Measurements from ENCODE around the gene EXT2. TPM values are rescaled to one million over a fixed set of nuclear protein-coding genes. Genes with fewer than 3 reads are reported as not detected.

The EXT2 gene
- polyA plus RNA-seq, 1 experiment: 171 TPM

DNA sequence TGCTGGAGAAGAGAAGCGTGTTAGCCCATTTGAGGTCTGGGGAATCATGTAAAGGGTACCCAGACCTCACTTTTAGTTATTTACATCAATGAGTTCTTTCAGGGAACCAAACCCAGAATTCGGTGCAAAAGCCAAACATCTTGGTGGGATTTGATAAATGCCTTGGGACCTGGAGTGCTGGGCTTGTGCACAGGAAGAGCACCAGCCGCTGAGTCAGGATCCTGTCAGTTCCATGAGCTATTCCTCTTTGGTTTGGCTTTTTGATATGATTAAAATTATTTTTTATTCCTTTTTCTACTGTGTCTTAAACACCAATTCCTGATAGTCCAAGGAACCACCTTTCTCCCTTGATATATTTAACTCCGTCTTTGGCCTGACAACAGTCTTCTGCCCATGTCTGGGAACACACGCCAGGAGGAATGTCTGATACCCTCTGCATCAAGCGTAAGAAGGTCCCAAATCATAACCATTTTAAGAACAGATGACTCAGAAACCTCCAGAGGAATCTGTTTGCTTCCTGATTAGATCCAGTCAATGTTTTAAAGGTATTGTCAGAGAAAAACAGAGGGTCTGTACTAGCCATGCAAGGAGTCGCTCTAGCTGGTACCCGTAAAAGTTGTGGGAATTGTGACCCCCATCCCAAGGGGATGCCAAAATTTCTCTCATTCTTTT, 149.3 kb downstream of the EXT2 start:
- no peak overlapping the region for H3K4me3 ChIP-seq (ENCODE audit: low read depth, low read length)
- ChIA-PET POLR2A (interaction anchor here (1.2 kb wide), 1 partner anchor 20 kb away, joined by 3 read pairs; no protein-coding TSS in a partner anchor), CTCF (interaction anchor here (0.9 to 1.6 kb wide), 2 partner anchors 8 to 109 kb away, joined by 3 to 4 read pairs; no protein-coding TSS in a partner anchor)
- no peaks in the 10 kb centered on the region; the same call in 1 of the 2 replicates for H3K36me3 ChIP-seq (ENCODE audit: control insufficient read depth, insufficient read depth, low read length)
- no peaks in the 10 kb centered on the region for H3K27me3 ChIP-seq (ENCODE audit: control insufficient read depth, insufficient read depth, low read length)
- TF ChIP-seq, protein P1, sequence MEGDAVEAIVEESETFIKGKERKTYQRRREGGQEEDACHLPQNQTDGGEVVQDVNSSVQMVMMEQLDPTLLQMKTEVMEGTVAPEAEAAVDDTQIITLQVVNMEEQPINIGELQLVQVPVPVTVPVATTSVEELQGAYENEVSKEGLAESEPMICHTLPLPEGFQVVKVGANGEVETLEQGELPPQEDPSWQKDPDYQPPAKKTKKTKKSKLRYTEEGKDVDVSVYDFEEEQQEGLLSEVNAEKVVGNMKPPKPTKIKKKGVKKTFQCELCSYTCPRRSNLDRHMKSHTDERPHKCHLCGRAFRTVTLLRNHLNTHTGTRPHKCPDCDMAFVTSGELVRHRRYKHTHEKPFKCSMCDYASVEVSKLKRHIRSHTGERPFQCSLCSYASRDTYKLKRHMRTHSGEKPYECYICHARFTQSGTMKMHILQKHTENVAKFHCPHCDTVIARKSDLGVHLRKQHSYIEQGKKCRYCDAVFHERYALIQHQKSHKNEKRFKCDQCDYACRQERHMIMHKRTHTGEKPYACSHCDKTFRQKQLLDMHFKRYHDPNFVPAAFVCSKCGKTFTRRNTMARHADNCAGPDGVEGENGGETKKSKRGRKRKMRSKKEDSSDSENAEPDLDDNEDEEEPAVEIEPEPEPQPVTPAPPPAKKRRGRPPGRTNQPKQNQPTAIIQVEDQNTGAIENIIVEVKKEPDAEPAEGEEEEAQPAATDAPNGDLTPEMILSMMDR (IDR thresholded peaks at IDR 0.05; ENCODE audit: insufficient read depth, low read depth, low read length): no peak
- DNase-seq (ENCODE audit: low read depth): no peak

GRCh38 chr11:44246726-44247125, 151.2 kb downstream of the EXT2 start:
- ChIA-PET CTCF (interaction anchor here (1.1 to 2.8 kb wide), 3 partner anchors 39 to 113 kb away, joined by 5 to 14 read pairs (median 7); no protein-coding TSS in a partner anchor), POLR2A (interaction anchor here (0.6 kb wide), 1 partner anchor 11 kb away, joined by 4 read pairs; no protein-coding TSS in a partner anchor)
- TF ChIP-seq, protein P1 (IDR thresholded peaks at IDR 0.05; ENCODE audit: insufficient read depth, low read depth, low read length): no peak
- no peaks in the 10 kb centered on the region for H3K27me3 ChIP-seq (ENCODE audit: control insufficient read depth, insufficient read depth, low read length)
- H3K36me3 ChIP-seq (ENCODE audit: control insufficient read depth, insufficient read depth, low read length): no peaks in the 10 kb centered on the region; the same call in 1 of the 2 replicates
- no peak overlapping the region for H3K4me3 ChIP-seq (ENCODE audit: low read depth, low read length)
- DNase-seq (ENCODE audit: low read depth): peak; percentile 66

GRCh38 chr11:44247508-44247907, 152.0 kb downstream of the EXT2 start:
- TF ChIP-seq, protein P1 (IDR thresholded peaks at IDR 0.05; ENCODE audit: insufficient read depth, low read depth, low read length): no peak
- Histone ChIP-seq H3K36me3 (ENCODE audit: control insufficient read depth, insufficient read depth, low read length) (no peaks in the 10 kb centered on the region; the same call in 1 of the 2 replicates), H3K4me3 (ENCODE audit: low read depth, low read length) (no peak overlapping the region), H3K27me3 (ENCODE audit: control insufficient read depth, insufficient read depth, low read length) (no peaks in the 10 kb centered on the region)
- DNase-seq (ENCODE audit: low read depth): no peak
- POLR2A ChIA-PET: no interaction called here
- CTCF ChIA-PET: interaction anchor here (0.6 to 2.8 kb wide), 7 partner anchors 11 to 114 kb away, joined by 3 to 14 read pairs (median 5); no protein-coding TSS in a partner anchor

DNA sequence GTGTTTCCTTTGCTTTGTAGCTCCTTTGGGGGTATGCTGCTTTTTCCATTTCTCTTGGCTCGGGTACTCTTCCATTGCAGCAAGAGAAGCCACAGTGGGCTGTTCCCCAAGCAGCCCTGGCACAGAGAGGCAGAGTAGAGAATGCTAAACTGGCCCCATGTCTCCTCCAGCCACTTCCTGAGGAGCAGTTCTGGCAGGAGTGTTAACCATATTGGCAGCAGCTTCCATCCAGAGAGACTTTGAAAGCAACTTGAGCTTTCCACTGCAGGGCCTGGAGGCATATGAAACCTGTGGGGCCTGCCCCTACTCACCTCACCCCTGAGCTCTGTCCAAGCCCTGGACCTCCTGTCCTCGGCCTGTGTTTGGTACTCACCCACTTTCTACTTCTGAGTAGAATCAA, 152.6 kb downstream of the EXT2 start:
- Histone ChIP-seq H3K36me3 (ENCODE audit: control insufficient read depth, insufficient read depth, low read length) (no peaks in the 10 kb centered on the region; the same call in 1 of the 2 replicates), H3K4me3 (ENCODE audit: low read depth, low read length) (no peak overlapping the region), H3K27me3 (ENCODE audit: control insufficient read depth, insufficient read depth, low read length) (no peaks in the 10 kb centered on the region)
- ChIA-PET POLR2A (no interaction called here), CTCF (interaction anchor here (0.6 to 2.8 kb wide), 6 partner anchors 10 to 114 kb away, joined by 3 to 14 read pairs (median 5); no protein-coding TSS in a partner anchor)
- no peak for DNase-seq (ENCODE audit: low read depth)
- TF ChIP-seq, protein P1 (IDR thresholded peaks at IDR 0.05; ENCODE audit: insufficient read depth, low read depth, low read length): no peak

- CTCF ChIA-PET: interaction anchor here (1.0 to 1.5 kb wide), 3 partner anchors 8 to 117 kb away, joined by 3 to 5 read pairs (median 4); no protein-coding TSS in a partner anchor
- TF ChIP-seq, protein P1 (IDR thresholded peaks at IDR 0.05; ENCODE audit: insufficient read depth, low read depth, low read length): no peak
- H3K36me3 ChIP-seq (ENCODE audit: control insufficient read depth, insufficient read depth, low read length): no peaks in the 10 kb centered on the region; the same call in 1 of the 2 replicates
- POLR2A ChIA-PET: no interaction called here
- H3K4me3 ChIP-seq (ENCODE audit: low read depth, low read length): no peak overlapping the region
- no peaks in the 10 kb centered on the region for H3K27me3 ChIP-seq (ENCODE audit: control insufficient read depth, insufficient read depth, low read length)
- DNase-seq (ENCODE audit: low read depth): no peak
These were observed 154.9 kb downstream of the EXT2 start for GRCh38 chr11:44250421-44250820.

Measured in BJ (cell line).